Naive thymus-derived CD4-positive, alpha-beta T cell (primary cell): Measurements from ENCODE around the gene SMG7. TPM values are rescaled to one million over a fixed set of nuclear protein-coding genes. Genes with fewer than 3 reads are reported as not detected.

Experiments used
- ATAC-seq: fragments of 150-1000 bp; cut with Tn5 transposase; 2 replicates; pipeline ENCODE4 v1.10.0; 2021; ENCODE audit warnings: mild to moderate bottlenecking, moderate library complexity
- CTCF ChIA-PET: fragments of 350-600 bp; sonication (Branson Sonifier 250); formaldehyde crosslinking; loops from one replicate; lab custom pipeline; 2021; ENCODE audit warnings: antibody characterized with exemption; lab: Charles Lee
- POLR2A ChIA-PET: fragments of 350-600 bp; sonication (Branson Sonifier 250); formaldehyde crosslinking; loops from one replicate; lab custom pipeline; 2021; ENCODE audit warnings: antibody characterized with exemption, inconsistent platforms; lab: Charles Lee
- DNase-seq, 9 donors: peaks; one replicate each; pipeline versions ENCODE4 v3.0.0 to v3.0.0-alpha.2; 2020 to 2022; ENCODE audit warnings: mixed read lengths in 1 of 9
- H3K27ac ChIP-seq: one replicate; pipeline ENCODE4 v1.7.0; 2013; ENCODE audit warnings: mild to moderate bottlenecking, low read depth, low read length, moderate library complexity
- H3K27me3 ChIP-seq, 2 donors: one replicate each; pipeline ENCODE4 v1.7.0; 2013; ENCODE audit warnings: low read length in 2 of 2, mild to moderate bottlenecking in 2 of 2, moderate library complexity in 2 of 2; ENCODE audit not compliant: control insufficient read depth in 2 of 2, insufficient read depth in 2 of 2
- H3K36me3 ChIP-seq, 3 experiments: 1 replicate in 2 of 3; 2 replicates in 1 of 3; pipeline ENCODE4 v1.7.0; 2013; ENCODE audit warnings: low read length in 3 of 3, mild to moderate bottlenecking in 3 of 3, moderate library complexity in 1 of 3; ENCODE audit not compliant: insufficient read depth in 3 of 3, control insufficient read depth in 2 of 3
- H3K4me1 ChIP-seq, 2 donors: one replicate each; pipeline ENCODE4 v1.7.0; 2013; ENCODE audit warnings: low read length in 2 of 2, mild to moderate bottlenecking in 2 of 2, moderate library complexity in 1 of 2; ENCODE audit not compliant: control insufficient read depth in 2 of 2, insufficient read depth in 2 of 2
- H3K4me3 ChIP-seq: 2 replicates; pipeline ENCODE4 v1.7.0; 2013; ENCODE audit warnings: mild to moderate bottlenecking, low read length
- H3K9me3 ChIP-seq, 3 experiments: 1 replicate in 2 of 3; 2 replicates in 1 of 3; pipeline ENCODE4 v1.7.0; 2013; ENCODE audit warnings: low read length in 3 of 3; ENCODE audit not compliant: control insufficient read depth in 2 of 3
- H3K27ac Mint-ChIP-seq, 9 donors: one replicate each; pipeline ENCODE4 v1.8.0; 2020 to 2022; ENCODE audit warnings: mixed read lengths in 9 of 9, mild to moderate bottlenecking in 8 of 9, moderate library complexity in 5 of 9, inconsistent platforms in 2 of 9
- H3K27me3 Mint-ChIP-seq, 5 donors: one replicate each; pipeline ENCODE4 v1.8.0; 2021 to 2022; ENCODE audit warnings: mixed read lengths in 5 of 5, mild to moderate bottlenecking in 1 of 5
- H3K36me3 Mint-ChIP-seq, 5 donors: one replicate each; pipeline ENCODE4 v1.8.0; 2020 to 2022; ENCODE audit warnings: mixed read lengths in 5 of 5, mild to moderate bottlenecking in 3 of 5, inconsistent platforms in 1 of 5
- H3K4me1 Mint-ChIP-seq, 7 donors: one replicate each; pipeline ENCODE4 v1.8.0; 2020 to 2022; ENCODE audit warnings: mixed read lengths in 7 of 7, mild to moderate bottlenecking in 3 of 7, inconsistent platforms in 1 of 7
- H3K4me3 Mint-ChIP-seq, 10 donors: one replicate each; pipeline ENCODE4 v1.8.0; 2020 to 2022; ENCODE audit warnings: mild to moderate bottlenecking in 10 of 10, mixed read lengths in 10 of 10, moderate library complexity in 6 of 10, inconsistent platforms in 2 of 10
- H3K9me3 Mint-ChIP-seq, 11 donors: one replicate each; pipeline ENCODE4 v1.8.0; 2020 to 2022; ENCODE audit warnings: mixed read lengths in 11 of 11, mild to moderate bottlenecking in 4 of 11, inconsistent platforms in 1 of 11, moderate library complexity in 1 of 11
- intact Hi-C, 2 donors: fragments of 100-400 bp; cut with micrococcal nuclease; formaldehyde crosslinking; loops; one replicate each; pipeline ENCODE4 v1.15.1; 2023
- polyA plus RNA-seq, 2 donors: library from polyadenylated mRNA; unstranded; fragments of 300-500 nt; fragmentation: Illumina TruSeq; gene quantifications; one replicate each; pipeline ENCODE4 v1.2.3, GENCODE V29; 2021
- total RNA-seq, 6 experiments: library from RNA in 5 of 6; stranded (reverse) in 5 of 6; gene quantifications; 1 replicate in 5 of 6; 2 replicates in 1 of 6; pipeline ENCODE4 v1.2.3 and lab custom pipeline; 2021 to 2026

SMG7 gene
- total and polyA plus RNA-seq, 7 experiments from 2014 or later = 24.7 to 87.7 (median 53.1) TPM

- H3K9me3 ChIP-seq = no peaks in the 10 kb centered on the region
- peaks cover 0 to 53% (median 19%) of the 10 kb centered on the region in 7 donors for H3K4me1 Mint-ChIP-seq
- no peak overlapping the region for H3K27ac ChIP-seq
- H3K27me3 Mint-ChIP-seq = peaks cover 0 to 5% (median 0%) of the 10 kb centered on the region in 5 donors
- intact Hi-C loops = loop anchor here in 1 of 2 donors (2.0 kb wide), 1 partner anchor 47 kb away; no protein-coding TSS in a partner anchor
- H3K27ac Mint-ChIP-seq = peak overlapping the region in 4 of 9 donors; percentile 27 to 87 (median 64)
- no peaks in the 10 kb centered on the region for H3K36me3 ChIP-seq
- ATAC-seq (no peak), DNase-seq (no peak)
- no peak overlapping the region for H3K4me3 ChIP-seq
- peak overlapping the region in 3 of 10 donors; percentile 21 to 81 (median 47) for H3K4me3 Mint-ChIP-seq
- H3K27me3 ChIP-seq = no peaks in the 10 kb centered on the region
- H3K9me3 Mint-ChIP-seq = peaks cover 0 to 2% (median 0%) of the 10 kb centered on the region in 11 donors
- ChIA-PET POLR2A (interaction anchor here (0.5 kb wide), 1 partner anchor 1981 kb away, joined by 3 read pairs; no protein-coding TSS in a partner anchor), CTCF (interaction anchor here (1.1 kb wide), 1 partner anchor 9 kb away, joined by 3 read pairs; no protein-coding TSS in a partner anchor)
- peaks cover 3 to 9% of the 10 kb centered on the region in 2 donors for H3K4me1 ChIP-seq
- H3K36me3 Mint-ChIP-seq = peaks cover 0 to 15% (median 0%) of the 10 kb centered on the region in 5 donors
Observed at GRCh38 chr1:183589384-183589783, 117.1 kb downstream of the SMG7 start.

GRCh38 chr1:183589874-183590243 is 117.6 kb downstream of the SMG7 start:
- no peak for ATAC-seq
- H3K27ac ChIP-seq = no peak overlapping the region
- Mint-ChIP-seq H3K27ac (peak overlapping the region in 2 of 9 donors; percentile 57 to 87), H3K36me3 (peaks cover 0 to 12% (median 0%) of the 10 kb centered on the region in 5 donors), H3K27me3 (peaks cover 0 to 5% (median 0%) of the 10 kb centered on the region in 5 donors), H3K4me1 (peaks cover 0 to 49% (median 19%) of the 10 kb centered on the region in 7 donors), H3K9me3 (peaks cover 0 to 2% (median 0%) of the 10 kb centered on the region in 11 donors), H3K4me3 (peak overlapping the region in 3 of 10 donors; percentile 10 to 81 (median 25))
- ChIA-PET POLR2A (no interaction called here), CTCF (interaction anchor here (1.1 kb wide), 1 partner anchor 9 kb away, joined by 3 read pairs; no protein-coding TSS in a partner anchor)
- no peak overlapping the region for H3K4me3 ChIP-seq
- H3K36me3 ChIP-seq = no peaks in the 10 kb centered on the region
- no peaks in the 10 kb centered on the region for H3K9me3 ChIP-seq
- no peaks in the 10 kb centered on the region for H3K27me3 ChIP-seq
- DNase-seq = no peak
- intact Hi-C loops = loop anchor here in 1 of 2 donors (1.0 to 5.0 kb wide), 4 partner anchors 45 to 252 kb away; partner anchors contain the start of gene ARPC5
- peaks cover 3 to 9% of the 10 kb centered on the region in 2 donors for H3K4me1 ChIP-seq

- ATAC-seq (peak; percentile 90), DNase-seq (peak in 1 of 9 donors; percentile 46)
- H3K27ac Mint-ChIP-seq = peak within 1 kb of the TSS in 4 of 9 donors; percentile 36 to 87 (median 64)
- no peaks in the 10 kb centered on the region for H3K9me3 Mint-ChIP-seq
- H3K36me3 Mint-ChIP-seq = peaks cover 0 to 12% (median 0%) of the 10 kb centered on the region in 5 donors
- Histone ChIP-seq H3K4me3 (no peak within 1 kb of the TSS), H3K27ac (no peak within 1 kb of the TSS), H3K36me3 (no peaks in the 10 kb centered on the region), H3K9me3 (no peaks in the 10 kb centered on the region), H3K27me3 (no peaks in the 10 kb centered on the region), H3K4me1 (peaks cover 3 to 9% of the 10 kb centered on the region in 2 donors)
- POLR2A ChIA-PET = interaction anchor here (1.1 kb wide), 1 partner anchor 9 kb away, joined by 3 read pairs; no protein-coding TSS in a partner anchor
- peaks cover 0 to 44% (median 19%) of the 10 kb centered on the region in 7 donors for H3K4me1 Mint-ChIP-seq
- CTCF ChIA-PET = interaction anchor here (1.1 kb wide), 1 partner anchor 8 kb away, joined by 3 read pairs; no protein-coding TSS in a partner anchor
- peaks cover 0 to 5% (median 0%) of the 10 kb centered on the region in 5 donors for H3K27me3 Mint-ChIP-seq
- peak within 1 kb of the TSS in 5 of 10 donors; percentile 20 to 81 (median 25) for H3K4me3 Mint-ChIP-seq
- intact Hi-C loops = loop anchor here in 1 of 2 donors (1.0 to 5.0 kb wide), 3 partner anchors 45 to 252 kb away; partner anchors contain the start of gene ARPC5
Observed at GRCh38 chr1:183590244-183591191, 118.2 kb downstream of the SMG7 start, which contains the start of gene NCF2. NCF2 (minus strand) TSS chr1:183590459; CDS start chr1:183590329, 130 bp downstream.

- Mint-ChIP-seq H3K36me3 (peaks cover 0 to 7% (median 0%) of the 10 kb centered on the region in 5 donors), H3K4me3 (no peak overlapping the region), H3K27ac (peak overlapping the region in 3 of 9 donors; percentile 9 to 73 (median 17)), H3K4me1 (peaks cover 0 to 46% (median 19%) of the 10 kb centered on the region in 7 donors), H3K27me3 (peaks cover 0 to 7% (median 0%) of the 10 kb centered on the region in 5 donors), H3K9me3 (no peaks in the 10 kb centered on the region)
- Histone ChIP-seq H3K36me3 (no peaks in the 10 kb centered on the region), H3K4me3 (no peak overlapping the region), H3K27ac (no peak overlapping the region), H3K9me3 (no peaks in the 10 kb centered on the region), H3K4me1 (peaks cover 3 to 9% of the 10 kb centered on the region in 2 donors), H3K27me3 (no peaks in the 10 kb centered on the region)
- no peak for ATAC-seq
- intact Hi-C loops = loop anchor here in 1 of 2 donors (5.0 kb wide), 1 partner anchor 250 kb away; no protein-coding TSS in a partner anchor
- ChIA-PET CTCF (no interaction called here), POLR2A (no interaction called here)
- DNase-seq = no peak
Observed at GRCh38 chr1:183592733-183593132, 120.4 kb downstream of the SMG7 start.

GRCh38 chr1:183593356-183593755 is 121.1 kb downstream of the SMG7 start:
- Mint-ChIP-seq H3K36me3 (peaks cover 0 to 7% (median 0%) of the 10 kb centered on the region in 5 donors), H3K4me1 (peaks cover 5 to 45% (median 19%) of the 10 kb centered on the region in 7 donors), H3K27me3 (peaks cover 0 to 7% (median 0%) of the 10 kb centered on the region in 5 donors), H3K9me3 (no peaks in the 10 kb centered on the region), H3K4me3 (peak overlapping the region in 1 of 10 donors; percentile 23), H3K27ac (peak overlapping the region in 1 of 9 donors; percentile 73)
- Histone ChIP-seq H3K36me3 (no peaks in the 10 kb centered on the region), H3K27ac (no peak overlapping the region), H3K4me3 (no peak overlapping the region), H3K4me1 (peaks cover 3 to 9% of the 10 kb centered on the region in 2 donors), H3K27me3 (no peaks in the 10 kb centered on the region), H3K9me3 (no peaks in the 10 kb centered on the region)
- ChIA-PET CTCF (no interaction called here), POLR2A (no interaction called here)
- DNase-seq (no peak), ATAC-seq (peak; percentile 55)
- intact Hi-C loops = loop anchor here in 1 of 2 donors (5.0 kb wide), 1 partner anchor 249 kb away; no protein-coding TSS in a partner anchor

GRCh38 chr1:183595537-183595936 is 123.2 kb downstream of the SMG7 start:
- H3K36me3 ChIP-seq = no peaks in the 10 kb centered on the region
- ATAC-seq (no peak), DNase-seq (no peak)
- intact Hi-C loops = no loop called here
- Mint-ChIP-seq H3K4me3 (no peak overlapping the region), H3K27me3 (peaks cover 0 to 7% (median 0%) of the 10 kb centered on the region in 5 donors), H3K36me3 (peaks cover 0 to 7% (median 0%) of the 10 kb centered on the region in 5 donors), H3K27ac (no peak overlapping the region), H3K9me3 (no peaks in the 10 kb centered on the region), H3K4me1 (peaks cover 0 to 31% (median under 1%) of the 10 kb centered on the region in 7 donors)
- H3K27me3 ChIP-seq = no peaks in the 10 kb centered on the region
- H3K27ac ChIP-seq = no peak overlapping the region
- H3K9me3 ChIP-seq = no peaks in the 10 kb centered on the region
- H3K4me1 ChIP-seq = peaks cover 0 to 2% of the 10 kb centered on the region in 2 donors
- no peak overlapping the region for H3K4me3 ChIP-seq
- ChIA-PET CTCF (no interaction called here), POLR2A (interaction anchor here (0.5 kb wide), 1 partner anchor 454 kb away, joined by 4 read pairs; no protein-coding TSS in a partner anchor)
